Bladder microvascular endothelial cell (primary cell): Measurements from ENCODE around the gene CMC2. TPM values are rescaled to one million over a fixed set of nuclear protein-coding genes. Genes with fewer than 3 reads are reported as not detected.

Source experiments
- total RNA-seq: library from RNA; depleted of rRNA; stranded (reverse); fragments of >200 nt; gene quantifications from 2 replicates; pipeline ENCODE4 v1.2.3, GENCODE V29; 2014

CMC2 gene
- 30.6 and 68.4 TPM in 2 replicates for total RNA-seq

DNA sequence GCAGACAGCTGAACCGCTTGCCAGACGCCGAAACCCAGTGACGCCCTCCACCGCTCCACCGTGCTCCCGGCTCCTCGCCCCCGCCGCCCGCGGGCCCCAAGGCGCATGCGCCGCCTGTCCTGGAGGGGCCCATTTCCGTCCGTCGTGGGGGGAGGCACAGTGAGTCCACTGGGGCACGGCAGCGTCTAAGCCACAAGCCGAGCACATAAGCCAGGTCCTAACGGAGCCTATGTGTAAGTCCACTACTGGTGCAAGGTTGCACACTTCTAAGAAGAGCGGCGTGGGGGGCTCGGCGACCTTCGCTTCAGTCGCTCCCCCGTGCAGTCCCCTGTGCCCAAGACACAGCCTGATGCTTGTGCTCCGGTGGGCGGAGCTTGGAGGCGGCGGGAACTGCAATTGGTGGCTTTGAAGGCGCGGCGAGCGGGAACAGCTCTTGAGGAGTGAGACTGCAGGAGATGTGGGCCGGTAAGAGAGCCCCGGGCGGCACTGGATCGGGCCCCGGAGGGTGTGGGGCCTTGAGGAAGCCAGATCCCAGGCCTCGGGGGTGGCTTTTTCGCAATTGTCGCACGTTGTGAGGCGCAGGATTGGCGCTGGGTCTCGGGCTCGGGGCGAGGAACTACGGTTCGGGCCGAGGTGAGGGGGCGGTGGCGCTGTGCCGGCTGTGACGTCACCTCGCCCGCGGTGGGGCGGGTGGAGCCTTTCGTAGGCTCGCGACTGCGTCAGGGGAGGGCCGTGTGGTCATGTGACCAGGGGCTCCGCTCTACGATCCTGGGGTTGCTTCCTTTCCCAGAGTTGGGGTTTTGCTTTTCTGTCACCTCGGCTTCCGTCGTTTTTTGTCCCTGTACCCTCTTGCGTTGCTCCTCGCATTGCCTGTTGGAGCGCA lies at the start of gene CMC2, which contains the start of gene CENPN:
CMC2 (minus strand) TSS at position 73 of the 883 bp plus-strand sequence. CDS start 9,491 bp downstream, outside the sequence.
CENPN (plus strand) TSS at position 402 of the 883 bp plus-strand sequence. CDS start 4,726 bp downstream, outside the sequence.

DNA sequence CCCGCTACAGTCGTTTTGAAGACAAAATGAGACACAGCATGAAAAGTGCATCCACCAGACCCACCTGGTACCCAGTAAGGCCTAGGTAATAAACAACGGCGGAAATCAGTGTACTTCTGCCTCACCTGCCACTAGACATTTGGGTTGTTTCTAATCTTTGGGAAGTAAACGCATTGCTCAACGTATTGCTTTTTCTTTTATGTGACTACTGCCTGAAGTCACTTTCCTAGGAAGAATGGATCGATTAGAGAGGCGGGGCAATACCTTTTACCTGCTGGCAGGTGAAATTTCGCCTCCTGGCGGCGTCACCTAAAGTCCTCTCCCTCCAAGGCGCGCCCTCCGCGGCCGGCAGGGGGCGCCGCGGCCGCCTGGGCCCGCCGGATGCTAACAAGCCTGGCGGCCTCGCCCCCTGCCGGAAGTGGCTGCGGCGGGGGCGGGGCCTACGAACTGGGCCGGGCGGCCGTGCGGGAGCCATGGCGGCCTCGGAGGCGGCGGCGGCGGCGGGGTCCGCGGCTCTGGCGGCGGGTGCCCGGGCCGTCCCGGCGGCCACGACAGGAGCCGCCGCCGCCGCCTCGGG lies 28.8 kb upstream of the CMC2 start, which contains the start of gene ATMIN:
ATMIN (plus strand) TSS at position 445 of the 577 bp plus-strand sequence; CDS start at position 474, 29 bp downstream.

Other genes starting within 250 kb of the CMC2 start
- 15.7 and 38.6 TPM in 2 replicates for gene CDYL2, start 202.3 kb downstream of the CMC2 start, total RNA-seq
- 31.2 and 34.2 TPM in 2 replicates for gene CENPN, start 329 bp upstream of the CMC2 start, total RNA-seq
- gene ATMIN, start 29.0 kb upstream of the CMC2 start, total RNA-seq: 16.7 and 35.4 TPM in 2 replicates
- gene C16orf46, start 70.4 kb upstream of the CMC2 start, total RNA-seq: 0.16 TPM in 1 of 2 replicates, not detected in the other
- gene GCSH, start 89.5 kb upstream of the CMC2 start, total RNA-seq: 4.4 and 14.7 TPM in 2 replicates
- gene BCO1, start 231.8 kb upstream of the CMC2 start, total RNA-seq: not detected in 2 replicates